OCI-LY7 (cell line): ENCODE data around the gene ZC3H18. TPM values are rescaled to one million over a fixed set of nuclear protein-coding genes. Genes with fewer than 3 reads are reported as not detected.

Source experiments
- BruUV-seq: library from RNA; stranded (reverse); fragments of 400-500 nt; replicated peaks from 2 replicates; lab custom pipeline; 2021; lab: Mats Ljungman, UMichigan
- CTCF ChIA-PET: fragments of 300-600 bp; sonication (Branson Sonifier 250); formaldehyde crosslinking; loops from one replicate; lab custom pipeline; 2022; ENCODE audit warnings: antibody characterized with exemption; ENCODE audit not compliant: unreplicated experiment; lab: Charles Lee
- POLR2A ChIA-PET: fragments of 300-600 bp; sonication (Branson Sonifier 250); formaldehyde crosslinking; loops from one replicate; lab custom pipeline; 2022; ENCODE audit warnings: antibody characterized with exemption; lab: Charles Lee
- DNase-seq: peaks from one replicate; pipeline ENCODE4 v3.0.0-alpha.2; 2015; ENCODE audit warnings: low spot score
- H2AFZ ChIP-seq: fragments of 200-600 bp; sonication (generic), shearing (Covaris generic); 2 replicates; pipeline ENCODE4 v1.6.1; 2014; ENCODE audit warnings: mild to moderate bottlenecking, antibody characterized with exemption, low read length, moderate library complexity
- H3K27ac ChIP-seq: fragments of 200-600 bp; sonication (generic); 2 replicates; pipeline ENCODE4 v1.5.1; 2014; ENCODE audit warnings: mixed run types, low read depth, mild to moderate bottlenecking, moderate library complexity, low read length, inconsistent platforms; ENCODE audit not compliant: poor library complexity, severe bottlenecking
- H3K36me3 ChIP-seq: fragments of 200-600 bp; sonication (generic); 2 replicates; pipeline ENCODE4 v1.6.1; 2014; ENCODE audit warnings: mild to moderate bottlenecking, antibody characterized with exemption, low read length, moderate library complexity, mixed read lengths; ENCODE audit not compliant: insufficient read depth
- H3K4me1 ChIP-seq: fragments of 200-600 bp; sonication (generic); 2 replicates; pipeline ENCODE4 v1.5.1; 2014; ENCODE audit warnings: mild to moderate bottlenecking, low read length; ENCODE audit not compliant: insufficient read depth, poor library complexity, severe bottlenecking
- H3K4me2 ChIP-seq: fragments of 200-600 bp; sonication (generic); 2 replicates; pipeline ENCODE4 v1.6.1; 2014; ENCODE audit warnings: mild to moderate bottlenecking, low read length
- H3K4me3 ChIP-seq: fragments of 200-600 bp; sonication (generic); 2 replicates; pipeline ENCODE4 v1.5.1; 2014; ENCODE audit warnings: mild to moderate bottlenecking, low read depth, low read length; ENCODE audit not compliant: poor library complexity, severe bottlenecking
- H3K79me2 ChIP-seq: fragments of 200-600 bp; sonication (generic); 2 replicates; pipeline ENCODE4 v1.6.1; 2016; ENCODE audit warnings: low read depth, mild to moderate bottlenecking, low read length, moderate library complexity, mixed read lengths; ENCODE audit not compliant: insufficient read depth
- H3K9me2 ChIP-seq: fragments of 200-600 bp; sonication (generic); 2 replicates; pipeline ENCODE4 v1.6.1; 2016; ENCODE audit warnings: mild to moderate bottlenecking, low read length, mixed read lengths; ENCODE audit not compliant: insufficient read depth
- H3K9me3 ChIP-seq: fragments of 200-600 bp; sonication (generic); 2 replicates; pipeline ENCODE4 v1.6.1; 2014; ENCODE audit warnings: mild to moderate bottlenecking, mixed run types, low read length, mixed read lengths
- H4K20me1 ChIP-seq: fragments of 200-600 bp; sonication (generic); 2 replicates; pipeline ENCODE4 v1.6.1; 2014; ENCODE audit warnings: mild to moderate bottlenecking, antibody characterized with exemption, low read length, moderate library complexity, mixed read lengths; ENCODE audit not compliant: insufficient read depth
- EZH2phosphoT487 ChIP-seq: fragments of 200-600 bp; sonication (generic); IDR thresholded peaks from 2 replicates; pipeline ENCODE4 v1.6.1; 2018; ENCODE audit warnings: low read depth, borderline replicate concordance, mild to moderate bottlenecking, mixed run types, antibody characterized with exemption, low read length, moderate library complexity, mixed read lengths
- intact Hi-C: fragments of 100-400 bp; cut with micrococcal nuclease; formaldehyde crosslinking; loops from one replicate; pipeline ENCODE4 v1.10.0; 2022; ENCODE audit not compliant: unreplicated experiment
- total RNA-seq, 2 experiments: library from RNA; depleted of rRNA in 1 of 2; stranded (reverse); fragments of >200 nt in 1 of 2; shearing (Covaris generic) in 1 of 2; gene quantifications; 2 replicates each; pipeline ENCODE4 v1.2.3, GENCODE V29; 2014 to 2022
- TF ChIP-seq, protein P1 (sequence below): fragments of 200-600 bp; sonication (generic); conservative IDR thresholded peaks from 2 replicates; pipeline ENCODE4 v1.5.1; 2014; ENCODE audit warnings: mild to moderate bottlenecking, antibody characterized with exemption, low read length, moderate library complexity, mixed read lengths

ZC3H18 gene
- total RNA-seq, 2 experiments from 2014 or later: 22.2 to 79.0 TPM

GRCh38 chr16:88635671-88636319 lies 65.6 kb downstream of the ZC3H18 start:
- Histone ChIP-seq H3K9me3 (no peaks in the 10 kb centered on the region), H3K4me1 (peaks cover 43% of the 10 kb centered on the region), H4K20me1 (no peaks in the 10 kb centered on the region), H3K4me3 (no peak overlapping the region), H3K9me2 (no peaks in the 10 kb centered on the region), H3K79me2 (no peaks in the 10 kb centered on the region), H3K27ac (no peak overlapping the region), H3K4me2 (no peak overlapping the region), H2AFZ (no peak overlapping the region), H3K36me3 (peaks cover 26% of the 10 kb centered on the region)
- ChIA-PET POLR2A (no interaction called here), CTCF (no interaction called here)
- no peak for DNase-seq
- BruUV-seq: no TSS peak
- intact Hi-C loops: loop anchor here (2.0 to 5.0 kb wide), 2 partner anchors 15 to 153 kb away; partner anchors contain the start of gene CYBA
- TF ChIP-seq, protein P1, sequence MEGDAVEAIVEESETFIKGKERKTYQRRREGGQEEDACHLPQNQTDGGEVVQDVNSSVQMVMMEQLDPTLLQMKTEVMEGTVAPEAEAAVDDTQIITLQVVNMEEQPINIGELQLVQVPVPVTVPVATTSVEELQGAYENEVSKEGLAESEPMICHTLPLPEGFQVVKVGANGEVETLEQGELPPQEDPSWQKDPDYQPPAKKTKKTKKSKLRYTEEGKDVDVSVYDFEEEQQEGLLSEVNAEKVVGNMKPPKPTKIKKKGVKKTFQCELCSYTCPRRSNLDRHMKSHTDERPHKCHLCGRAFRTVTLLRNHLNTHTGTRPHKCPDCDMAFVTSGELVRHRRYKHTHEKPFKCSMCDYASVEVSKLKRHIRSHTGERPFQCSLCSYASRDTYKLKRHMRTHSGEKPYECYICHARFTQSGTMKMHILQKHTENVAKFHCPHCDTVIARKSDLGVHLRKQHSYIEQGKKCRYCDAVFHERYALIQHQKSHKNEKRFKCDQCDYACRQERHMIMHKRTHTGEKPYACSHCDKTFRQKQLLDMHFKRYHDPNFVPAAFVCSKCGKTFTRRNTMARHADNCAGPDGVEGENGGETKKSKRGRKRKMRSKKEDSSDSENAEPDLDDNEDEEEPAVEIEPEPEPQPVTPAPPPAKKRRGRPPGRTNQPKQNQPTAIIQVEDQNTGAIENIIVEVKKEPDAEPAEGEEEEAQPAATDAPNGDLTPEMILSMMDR: no peak
- no peak for TF ChIP-seq EZH2phosphoT487

GRCh38 chr16:88636488-88637265 lies 66.5 kb downstream of the ZC3H18 start:
- ChIA-PET CTCF (no interaction called here), POLR2A (no interaction called here)
- no peak overlapping the region for H3K27ac ChIP-seq
- H3K79me2 ChIP-seq: no peaks in the 10 kb centered on the region
- no TSS peak for BruUV-seq
- no peak for DNase-seq
- peaks cover 18% of the 10 kb centered on the region for H3K36me3 ChIP-seq
- no peaks in the 10 kb centered on the region for H3K9me3 ChIP-seq
- H3K9me2 ChIP-seq: no peaks in the 10 kb centered on the region
- no peaks in the 10 kb centered on the region for H4K20me1 ChIP-seq
- H3K4me2 ChIP-seq: no peak overlapping the region
- intact Hi-C loops: loop anchor here (5.0 kb wide), 1 partner anchor 154 kb away; no protein-coding TSS in a partner anchor
- H2AFZ ChIP-seq: no peak overlapping the region
- H3K4me3 ChIP-seq: no peak overlapping the region
- H3K4me1 ChIP-seq: peaks cover 43% of the 10 kb centered on the region
- TF ChIP-seq EZH2phosphoT487: no peak
- TF ChIP-seq, protein P1: no peak
